HCT116 (cell line): ENCODE measurements around the gene CHCHD10. TPM values are rescaled to one million over a fixed set of nuclear protein-coding genes. Genes with fewer than 3 reads are reported as not detected.

Source experiments
- ATAC-seq: fragments of 200-7000 bp; cut with Tn5 transposase; 2 replicates; pipeline ENCODE4 v1.9.1; 2020; ENCODE audit warnings: mild to moderate bottlenecking, moderate library complexity
- BruUV-seq: library from RNA; stranded (reverse); fragments of 400-500 nt; replicated peaks from 2 replicates; lab custom pipeline; 2021; lab: Mats Ljungman, UMichigan
- CTCF ChIA-PET: fragments of 300-600 bp; sonication (Branson Sonifier 250); formaldehyde crosslinking; loops from one replicate; lab custom pipeline; 2021; ENCODE audit warnings: antibody characterized with exemption; lab: Charles Lee
- POLR2A ChIA-PET: fragments of 300-600, 350-600 bp; sonication (Branson Sonifier 250); formaldehyde crosslinking; loops from one replicate; lab custom pipeline; 2021; ENCODE audit warnings: antibody characterized with exemption; lab: Charles Lee
- RAD21 ChIA-PET, 2 experiments: fragments of 300-600 bp; sonication (Branson Sonifier 250); formaldehyde crosslinking; loops; one replicate each; lab custom pipeline; 2023; ENCODE audit warnings: low total read pairs in 2 of 2; ENCODE audit not compliant: uncharacterized antibody in 2 of 2, unreplicated experiment in 2 of 2, low non-redundant PET in 1 of 2; lab: Charles Lee
- DNase-seq: peaks from one replicate; pipeline ENCODE4 v3.0.0-alpha.2; 2010; ENCODE audit warnings: low read depth, low spot score
- H2AFZ ChIP-seq: fragments of 200-600 bp; shearing (Covaris generic), sonication (generic); 2 replicates; pipeline ENCODE4 v1.6.1; 2017; ENCODE audit warnings: low read depth, mixed run types, mixed read lengths, antibody characterized with exemption, low read length; ENCODE audit not compliant: poor library complexity, severe bottlenecking
- H3K27ac ChIP-seq: 2 replicates; pipeline ENCODE4 v1.5.1; 2012; ENCODE audit warnings: low read depth, low read length
- H3K27me3 ChIP-seq: fragments of 200-600 bp; sonication (generic); 2 replicates; pipeline ENCODE4 v1.6.1; 2016; ENCODE audit warnings: mixed run types, low read length, mixed read lengths; ENCODE audit not compliant: insufficient read depth
- H3K36me3 ChIP-seq, 2 experiments: fragments of 200-500 bp in 1 of 2; fragments of 200-600 bp in 1 of 2; sonication (Bioruptor generic) in 1 of 2; sonication (generic) in 1 of 2; 2 replicates each; pipeline versions ENCODE4 v1.5.1 to v1.6.1; 2014 to 2016; ENCODE audit warnings: low read length in 2 of 2, inconsistent platforms in 1 of 2, mixed read lengths in 1 of 2, mixed run types in 1 of 2; ENCODE audit not compliant: insufficient read depth in 2 of 2, control insufficient read depth in 1 of 2
- H3K4me1 ChIP-seq, 2 experiments: fragments of 200-600 bp in 1 of 2; sonication (generic) in 1 of 2; 2 replicates each; pipeline versions ENCODE4 v1.5.1 to v1.6.1; 2012 to 2017; ENCODE audit warnings: low read length in 2 of 2, inconsistent platforms in 1 of 2, mild to moderate bottlenecking in 1 of 2, mixed read lengths in 1 of 2, mixed run types in 1 of 2, moderate library complexity in 1 of 2; ENCODE audit not compliant: insufficient read depth in 2 of 2, control insufficient read depth in 1 of 2
- H3K4me2 ChIP-seq: fragments of 200-600 bp; sonication (generic); 2 replicates; pipeline ENCODE4 v1.6.1; 2017; ENCODE audit warnings: mixed run types, low read length, mixed read lengths
- H3K4me3 ChIP-seq, 2 experiments: fragments of 200-600 bp in 1 of 2; sonication (generic) in 1 of 2; replicated peaks in 1 of 2; 2 replicates each; pipeline ENCODE4 v1.5.1; 2011 to 2016; ENCODE audit warnings: low read length in 2 of 2, control low read depth in 1 of 2, low read depth in 1 of 2, mild to moderate bottlenecking in 1 of 2, mixed read lengths in 1 of 2, mixed run types in 1 of 2
- H3K79me2 ChIP-seq: fragments of 200-600 bp; sonication (generic); 2 replicates; pipeline ENCODE4 v1.6.1; 2017; ENCODE audit warnings: mild to moderate bottlenecking, mixed run types, low read length, moderate library complexity, mixed read lengths; ENCODE audit not compliant: insufficient read depth
- H3K9ac ChIP-seq: fragments of 200-600 bp; sonication (generic); 2 replicates; pipeline ENCODE4 v1.6.1; 2016; ENCODE audit warnings: low read length, mixed read lengths
- H3K9me2 ChIP-seq: fragments of 200-600 bp; sonication (generic), shearing (Covaris generic); 2 replicates; pipeline ENCODE4 v1.6.1; 2017; ENCODE audit warnings: mixed run types, mild to moderate bottlenecking, moderate library complexity; ENCODE audit not compliant: insufficient read depth
- H3K9me3 ChIP-seq, 2 experiments: fragments of 200-500 bp in 1 of 2; fragments of 200-600 bp in 1 of 2; sonication (Bioruptor generic) in 1 of 2; sonication (generic) in 1 of 2; 2 replicates each; pipeline ENCODE4 v1.6.1; 2014 to 2017; ENCODE audit warnings: low read length in 2 of 2, mixed read lengths in 2 of 2, inconsistent platforms in 1 of 2, low read depth in 1 of 2, mild to moderate bottlenecking in 1 of 2, mixed run types in 1 of 2, moderate library complexity in 1 of 2; ENCODE audit not compliant: control insufficient read depth in 1 of 2, insufficient read depth in 1 of 2
- H4K20me1 ChIP-seq: fragments of 200-600 bp; sonication (generic), shearing (Covaris generic); 2 replicates; pipeline ENCODE4 v1.6.1; 2017; ENCODE audit warnings: mixed run types, mild to moderate bottlenecking, moderate library complexity; ENCODE audit not compliant: insufficient read depth
- CBX3 ChIP-seq: IDR thresholded peaks from 2 replicates; pipeline ENCODE4 v1.6.1; 2012; ENCODE audit warnings: low read depth
- CEBPB ChIP-seq: IDR thresholded peaks from 2 replicates; pipeline ENCODE4 v1.6.1; 2012; ENCODE audit warnings: low read depth
- CTCF ChIP-seq, 3 experiments: fragments of 200-600 bp in 1 of 3; sonication (generic) in 1 of 3; IDR thresholded peaks in 2 of 3; conservative IDR thresholded peaks in 1 of 3; 2 replicates each; pipeline ENCODE4 v1.5.1; 2012 to 2017; ENCODE audit warnings: low read depth in 2 of 3, low read length in 2 of 3, antibody characterized with exemption in 1 of 3, borderline replicate concordance in 1 of 3, control low read depth in 1 of 3, mild to moderate bottlenecking in 1 of 3, mixed read lengths in 1 of 3, mixed run types in 1 of 3, moderate library complexity in 1 of 3; ENCODE audit not compliant: insufficient read depth in 1 of 3
- EGR1 ChIP-seq: IDR thresholded peaks from 2 replicates; pipeline ENCODE4 v1.6.1; 2012; ENCODE audit warnings: low read depth
- ELF1 ChIP-seq: IDR thresholded peaks from 2 replicates; pipeline ENCODE4 v1.6.1; 2012; ENCODE audit warnings: low read depth, borderline replicate concordance
- EZH2 ChIP-seq: fragments of 200-600 bp; sonication (generic); IDR thresholded peaks from 2 replicates; pipeline ENCODE4 v1.6.1; 2017; ENCODE audit warnings: antibody characterized with exemption, mixed run types
- JUND ChIP-seq: IDR thresholded peaks from 2 replicates; pipeline ENCODE4 v1.6.1; 2012
- POLR2AphosphoS5 ChIP-seq: IDR thresholded peaks from 2 replicates; pipeline ENCODE4 v1.6.1; 2011; ENCODE audit warnings: mild to moderate bottlenecking, low read depth, low read length, moderate library complexity
- RAD21 ChIP-seq: IDR thresholded peaks from 2 replicates; pipeline ENCODE4 v1.6.1; 2012; ENCODE audit warnings: low read depth, mild to moderate bottlenecking
- YY1 ChIP-seq: IDR thresholded peaks from 2 replicates; pipeline ENCODE4 v1.6.1; 2011; ENCODE audit warnings: low read length, low read depth, moderate library complexity, mild to moderate bottlenecking; ENCODE audit not compliant: insufficient replicate concordance; ENCODE audit errors: extremely low read depth
- ZFX ChIP-seq: fragments of 450-650 bp; IDR thresholded peaks from 2 replicates; pipeline ENCODE4 v1.6.1; 2017
- ZNF274 ChIP-seq: fragments of 200-500 bp; sonication (Bioruptor generic); IDR thresholded peaks from 2 replicates; pipeline ENCODE4 v1.6.1; 2014; ENCODE audit warnings: mild to moderate bottlenecking, low read depth, low read length, inconsistent platforms
- intact Hi-C: fragments of 100-400 bp; cut with micrococcal nuclease; formaldehyde crosslinking; loops from 2 replicates; pipeline ENCODE4 v1.10.0; 2022
- total RNA-seq: library from RNA; stranded (reverse); gene quantifications from one replicate; pipeline ENCODE4 v1.2.1, GENCODE V29; 2021; ENCODE audit not compliant: unreplicated experiment
- TF ChIP-seq, protein P1 (sequence below): IDR thresholded peaks from 2 replicates; pipeline ENCODE4 v1.6.1; 2012

The CHCHD10 gene
- total RNA-seq, 1 experiment from 2014 or later, result 279 TPM

DNA sequence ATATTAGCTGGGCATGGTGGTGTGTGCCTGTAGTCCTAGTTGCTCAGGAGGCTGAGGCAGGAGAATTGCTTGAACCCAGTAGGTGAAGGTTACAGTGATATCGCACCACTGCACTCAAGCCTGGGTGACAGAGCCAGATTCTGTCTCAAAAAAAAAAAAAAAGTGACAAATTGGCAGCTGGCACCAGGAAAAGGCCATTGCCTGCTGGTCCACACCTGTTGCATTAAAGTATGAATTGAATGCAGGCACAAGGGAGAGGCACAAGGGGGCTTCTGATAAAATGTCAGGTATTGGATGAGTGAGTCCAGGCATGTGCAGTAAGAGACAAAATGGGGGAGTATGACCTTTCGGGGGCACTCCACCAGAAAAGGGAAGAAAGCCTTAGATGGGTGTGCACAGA is 45.0 kb downstream of the CHCHD10 start:
- ChIA-PET RAD21 (no interaction called here), POLR2A (no interaction called here), CTCF (no interaction called here)
- TF ChIP-seq, protein P1, sequence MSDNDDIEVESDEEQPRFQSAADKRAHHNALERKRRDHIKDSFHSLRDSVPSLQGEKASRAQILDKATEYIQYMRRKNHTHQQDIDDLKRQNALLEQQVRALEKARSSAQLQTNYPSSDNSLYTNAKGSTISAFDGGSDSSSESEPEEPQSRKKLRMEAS, result no peak
- TF ChIP-seq ZFX (no peak), ZNF274 (no peak), EZH2 (no peak), EGR1 (no peak), POLR2AphosphoS5 (no peak), YY1 (no peak)
- ATAC-seq (no peak), DNase-seq (no peak)
- peak overlapping the region; percentile 90 for H2AFZ ChIP-seq
- intact Hi-C loops, result no loop called here
- H3K9me3 ChIP-seq, result no peaks in the 10 kb centered on the region
- H3K4me3 ChIP-seq, result no peak overlapping the region
- no peaks in the 10 kb centered on the region for H3K9me2 ChIP-seq
- no peaks in the 10 kb centered on the region for H3K79me2 ChIP-seq
- no peaks in the 10 kb centered on the region for H3K36me3 ChIP-seq
- BruUV-seq, result no TSS peak
- peaks cover 9 to 12% of the 10 kb centered on the region in 2 experiments for H3K4me1 ChIP-seq
- no peak overlapping the region for H3K27ac ChIP-seq
- no peaks in the 10 kb centered on the region for H4K20me1 ChIP-seq
- H3K27me3 ChIP-seq, result no peaks in the 10 kb centered on the region
- H3K9ac ChIP-seq, result no peak overlapping the region
- no peak overlapping the region for H3K4me2 ChIP-seq

- H3K9ac ChIP-seq, result no peak overlapping the region
- no peaks in the 10 kb centered on the region for H3K27me3 ChIP-seq
- no peak overlapping the region for H3K4me3 ChIP-seq
- TF ChIP-seq RAD21 (no peak), CBX3 (no peak), CEBPB (no peak), JUND (no peak), ZNF274 (no peak), YY1 (no peak), EGR1 (no peak), ELF1 (no peak), CTCF (IDR thresholded peaks at IDR 0.05 in 2 of 3, conservative IDR thresholded peaks at IDR 0.05 in 1 of 3; ENCODE audit: borderline replicate concordance in 1 of 3, insufficient read depth in 1 of 3, low read depth in 2 of 3, low read length in 2 of 3) (no peak)
- H2AFZ ChIP-seq, result no peak overlapping the region
- CTCF ChIA-PET, result no interaction called here
- no peak for ATAC-seq
- no peak overlapping the region for H3K27ac ChIP-seq
- no peaks in the 10 kb centered on the region for H4K20me1 ChIP-seq
- H3K9me3 ChIP-seq, result no peaks in the 10 kb centered on the region
- intact Hi-C loops, result no loop called here
- no peaks in the 10 kb centered on the region; the same call in 1 of the 2 replicates for H3K79me2 ChIP-seq
- H3K36me3 ChIP-seq, result no peaks in the 10 kb centered on the region
- RAD21 ChIA-PET, result no interaction called here
- no peak for DNase-seq
- BruUV-seq, result no TSS peak
- H3K4me1 ChIP-seq, result peaks cover 9 to 17% of the 10 kb centered on the region in 2 experiments
- no peaks in the 10 kb centered on the region for H3K9me2 ChIP-seq
- POLR2A ChIA-PET, result no interaction called here
- H3K4me2 ChIP-seq, result no peak overlapping the region
Observed at GRCh38 chr22:23722160-23722559, 45.6 kb downstream of the CHCHD10 start.
